ENCODE data around the gene SDCCAG8.
A peak's percentile ranks its signal among the peaks of the same experiment; 100 is the strongest.

SDCCAG8 gene

GRCh38 chr1:243253211-243253925 lies 2.5 kb upstream of the SDCCAG8 start:
- in situ Hi-C loops (cut with HindIII; ENCODE audit: low pct_ligation_motif_present, low pct_unique_long_range_greater_than_20kb, low sequenced_read_pairs): no loop called here
- DNase-seq: peak; percentile 57

- in situ Hi-C loops (cut with HindIII; ENCODE audit: low pct_ligation_motif_present, low pct_unique_long_range_greater_than_20kb, low sequenced_read_pairs): no loop called here
- peak; percentile 27 for DNase-seq
These were observed 2.0 kb upstream of the SDCCAG8 start for GRCh38 chr1:243253926-243254232.

- peak; percentile 68 for DNase-seq
- in situ Hi-C loops (cut with HindIII; ENCODE audit: low pct_ligation_motif_present, low pct_unique_long_range_greater_than_20kb, low sequenced_read_pairs): no loop called here
These were observed 1.5 kb upstream of the SDCCAG8 start for GRCh38 chr1:243254233-243254926.

GRCh38 chr1:243254927-243255790 lies 682 bp upstream of the SDCCAG8 start, which contains the start of gene CEP170:
Gene CEP170 (minus strand): TSS chr1:243255281. CDS start chr1:243225280, 30,001 bp downstream.
- DNase-seq: peak; percentile 96
- in situ Hi-C loops (cut with HindIII; ENCODE audit: low pct_ligation_motif_present, low pct_unique_long_range_greater_than_20kb, low sequenced_read_pairs): no loop called here

- in situ Hi-C loops (cut with HindIII; ENCODE audit: low pct_ligation_motif_present, low pct_unique_long_range_greater_than_20kb, low sequenced_read_pairs): no loop called here
- no peak for DNase-seq
These were observed 749 bp downstream of the SDCCAG8 start for GRCh38 chr1:243256590-243256989.

GRCh38 chr1:243257189-243257588 lies 1.3 kb downstream of the SDCCAG8 start:
- in situ Hi-C loops (cut with HindIII; ENCODE audit: low pct_ligation_motif_present, low pct_unique_long_range_greater_than_20kb, low sequenced_read_pairs): no loop called here
- no peak for DNase-seq

GRCh38 chr1:243258731-243259130 lies 2.9 kb downstream of the SDCCAG8 start:
- in situ Hi-C loops (cut with HindIII; ENCODE audit: low pct_ligation_motif_present, low pct_unique_long_range_greater_than_20kb, low sequenced_read_pairs): no loop called here
- no peak for DNase-seq

- in situ Hi-C loops (cut with HindIII; ENCODE audit: low pct_ligation_motif_present, low pct_unique_long_range_greater_than_20kb, low sequenced_read_pairs): no loop called here
- DNase-seq: no peak
These were observed 4.5 kb downstream of the SDCCAG8 start for GRCh38 chr1:243260221-243260880.

- in situ Hi-C loops (cut with HindIII; ENCODE audit: low pct_ligation_motif_present, low pct_unique_long_range_greater_than_20kb, low sequenced_read_pairs): no loop called here
- DNase-seq: no peak
These were observed 5.5 kb downstream of the SDCCAG8 start for GRCh38 chr1:243261390-243261789.

- no peak for DNase-seq
- in situ Hi-C loops (cut with HindIII; ENCODE audit: low pct_ligation_motif_present, low pct_unique_long_range_greater_than_20kb, low sequenced_read_pairs): no loop called here
These were observed 8.9 kb downstream of the SDCCAG8 start for GRCh38 chr1:243264717-243265116.

GRCh38 chr1:243266231-243266630 lies 10.4 kb downstream of the SDCCAG8 start:
- DNase-seq: no peak
- in situ Hi-C loops (cut with HindIII; ENCODE audit: low pct_ligation_motif_present, low pct_unique_long_range_greater_than_20kb, low sequenced_read_pairs): no loop called here

GRCh38 chr1:243267471-243267880 lies 11.6 kb downstream of the SDCCAG8 start:
- DNase-seq: no peak
- in situ Hi-C loops (cut with HindIII; ENCODE audit: low pct_ligation_motif_present, low pct_unique_long_range_greater_than_20kb, low sequenced_read_pairs): no loop called here

GRCh38 chr1:243267914-243268653 lies 12.2 kb downstream of the SDCCAG8 start:
- peak; percentile 67 for DNase-seq
- in situ Hi-C loops (cut with HindIII; ENCODE audit: low pct_ligation_motif_present, low pct_unique_long_range_greater_than_20kb, low sequenced_read_pairs): no loop called here

- DNase-seq: peak; percentile 33
- in situ Hi-C loops (cut with HindIII; ENCODE audit: low pct_ligation_motif_present, low pct_unique_long_range_greater_than_20kb, low sequenced_read_pairs): no loop called here
These were observed 13.1 kb downstream of the SDCCAG8 start for GRCh38 chr1:243268751-243269460.

- in situ Hi-C loops (cut with HindIII; ENCODE audit: low pct_ligation_motif_present, low pct_unique_long_range_greater_than_20kb, low sequenced_read_pairs): no loop called here
- no peak for DNase-seq
These were observed 13.6 kb downstream of the SDCCAG8 start for GRCh38 chr1:243269461-243269801.

GRCh38 chr1:243270097-243270864 lies 14.4 kb downstream of the SDCCAG8 start:
- no peak for DNase-seq
- in situ Hi-C loops (cut with HindIII; ENCODE audit: low pct_ligation_motif_present, low pct_unique_long_range_greater_than_20kb, low sequenced_read_pairs): no loop called here

- DNase-seq: no peak
- in situ Hi-C loops (cut with HindIII; ENCODE audit: low pct_ligation_motif_present, low pct_unique_long_range_greater_than_20kb, low sequenced_read_pairs): no loop called here
These were observed 16.2 kb downstream of the SDCCAG8 start for GRCh38 chr1:243271996-243272395.

Data from ACHN (cell line).